Pulmonary artery endothelial cell (primary cell): Measurements from ENCODE around the gene PRM1. TPM values are rescaled to one million over a fixed set of nuclear protein-coding genes. Genes with fewer than 3 reads are reported as not detected.

Experiments used
- DNase-seq: peaks from one replicate; pipeline ENCODE4 v3.0.0-alpha.2; 2011; ENCODE audit warnings: low read depth, low spot score
- total RNA-seq: library from RNA; depleted of rRNA; stranded (reverse); fragments of >200 nt; gene quantifications from 2 replicates; pipeline ENCODE4 v1.2.3, GENCODE V29; 2014

PRM1 gene
- total RNA-seq, 1 donor from 2014 or later, result not detected

DNA sequence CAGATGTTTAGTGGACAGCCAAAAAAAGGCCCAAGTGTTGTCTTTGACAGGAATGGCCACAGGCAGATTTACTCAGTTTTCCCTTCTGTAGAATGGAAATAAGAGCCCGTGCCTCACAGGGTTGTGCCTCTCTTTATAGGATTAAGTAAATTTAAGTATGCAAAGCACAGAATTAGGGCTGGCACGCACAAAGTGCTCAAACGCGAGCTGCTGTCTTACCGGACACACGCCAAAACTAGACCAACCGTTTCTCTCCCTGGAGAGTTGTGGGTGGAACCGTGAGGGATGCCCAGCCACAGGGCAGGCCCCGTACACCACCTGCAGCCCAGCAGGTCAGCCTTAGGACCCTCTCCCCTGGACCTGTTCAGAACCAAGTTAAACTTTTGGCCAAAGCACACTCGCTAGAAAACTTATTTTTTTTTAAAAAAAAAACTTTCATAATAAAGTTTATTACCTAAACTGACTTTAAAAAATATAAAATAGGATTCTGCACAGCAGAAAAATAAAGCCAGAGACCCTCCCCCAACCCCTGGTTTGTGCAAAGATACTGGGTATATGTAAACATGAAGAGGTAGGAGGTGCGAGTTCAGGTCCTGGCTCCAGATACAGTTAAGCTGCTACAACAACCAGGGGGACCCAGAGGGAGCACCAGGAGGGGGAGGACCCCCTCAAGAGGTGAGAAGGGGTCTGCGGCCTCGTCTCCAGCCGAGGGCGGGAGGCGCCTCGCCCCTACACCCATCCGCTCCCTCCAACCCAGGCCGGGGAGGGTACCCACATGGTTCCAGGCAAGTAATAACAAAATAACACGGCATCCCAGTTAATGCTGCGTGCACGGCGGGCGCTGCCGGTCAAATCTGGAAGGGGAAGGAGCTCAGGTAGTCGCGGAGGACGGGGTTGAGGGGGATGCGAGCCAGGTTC is 26.9 kb downstream of the PRM1 start:
- no peak for DNase-seq

DNA sequence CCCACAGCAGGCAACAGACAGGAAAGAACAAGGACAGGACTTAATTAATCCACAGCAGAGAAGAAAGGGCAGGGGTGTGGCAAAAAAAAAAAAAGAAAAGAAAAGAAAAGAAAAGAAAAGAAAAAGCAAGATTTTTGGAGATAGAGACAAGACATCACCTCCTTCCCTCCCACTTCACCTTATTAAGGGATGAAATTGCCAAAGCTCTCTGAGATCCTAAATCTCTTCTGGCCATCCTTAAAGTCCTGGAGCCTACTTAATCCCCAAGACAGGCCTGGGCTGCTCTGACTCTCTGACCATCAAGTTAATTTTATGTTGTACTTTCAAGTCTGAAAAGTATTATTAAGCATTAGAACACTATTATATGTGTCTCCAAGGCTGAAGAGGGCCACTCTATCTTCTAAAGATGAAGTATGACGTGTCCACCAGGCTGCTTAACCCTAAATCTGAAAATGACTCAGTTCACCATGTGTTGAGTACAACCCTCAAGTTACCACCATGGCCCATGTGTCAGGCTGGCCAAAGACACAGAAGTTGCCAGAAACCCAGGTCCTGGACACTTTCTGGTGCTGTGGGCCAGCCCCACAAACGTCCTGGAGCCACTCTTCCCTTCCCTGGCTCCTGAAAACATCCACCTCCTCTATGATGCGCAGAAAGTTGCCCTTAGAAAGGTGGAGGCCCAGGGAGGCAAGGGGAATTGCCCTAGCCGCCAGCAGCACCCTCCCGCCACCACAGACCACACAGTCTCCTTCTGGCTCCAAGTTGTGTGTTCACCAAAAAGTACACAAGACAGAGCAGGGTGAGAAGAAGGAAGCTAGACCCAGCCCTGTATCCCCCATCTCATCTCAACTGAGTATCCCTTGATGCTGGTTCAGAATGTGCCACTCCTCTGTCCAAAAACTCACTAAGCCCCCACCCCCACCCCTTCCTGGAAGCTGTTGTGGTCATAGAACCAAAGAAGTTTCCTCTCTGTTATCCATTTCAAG is 27.8 kb downstream of the PRM1 start:
- no peak for DNase-seq

DNA sequence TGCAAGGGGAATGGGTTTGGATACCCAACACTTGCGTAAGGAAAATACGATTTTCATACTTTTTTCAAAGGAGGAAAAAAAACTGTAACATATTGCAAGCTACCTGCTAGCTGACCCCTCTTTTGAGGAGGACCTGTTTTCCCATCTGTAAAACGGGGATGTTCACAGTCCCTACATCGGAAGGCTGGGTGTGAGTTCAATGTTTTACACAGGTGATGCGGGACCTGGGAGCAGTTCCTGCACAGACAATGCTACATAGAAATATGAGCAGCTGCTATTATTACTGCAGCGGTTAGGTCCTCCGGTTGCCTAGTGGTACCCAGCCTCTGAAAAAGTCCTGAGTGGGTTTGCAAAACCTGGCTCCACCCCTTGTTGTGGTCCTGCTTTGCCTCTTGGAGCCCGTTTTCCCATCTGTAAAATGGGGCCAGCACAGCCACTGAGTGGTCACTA is 28.6 kb downstream of the PRM1 start:
- no peak for DNase-seq

DNA sequence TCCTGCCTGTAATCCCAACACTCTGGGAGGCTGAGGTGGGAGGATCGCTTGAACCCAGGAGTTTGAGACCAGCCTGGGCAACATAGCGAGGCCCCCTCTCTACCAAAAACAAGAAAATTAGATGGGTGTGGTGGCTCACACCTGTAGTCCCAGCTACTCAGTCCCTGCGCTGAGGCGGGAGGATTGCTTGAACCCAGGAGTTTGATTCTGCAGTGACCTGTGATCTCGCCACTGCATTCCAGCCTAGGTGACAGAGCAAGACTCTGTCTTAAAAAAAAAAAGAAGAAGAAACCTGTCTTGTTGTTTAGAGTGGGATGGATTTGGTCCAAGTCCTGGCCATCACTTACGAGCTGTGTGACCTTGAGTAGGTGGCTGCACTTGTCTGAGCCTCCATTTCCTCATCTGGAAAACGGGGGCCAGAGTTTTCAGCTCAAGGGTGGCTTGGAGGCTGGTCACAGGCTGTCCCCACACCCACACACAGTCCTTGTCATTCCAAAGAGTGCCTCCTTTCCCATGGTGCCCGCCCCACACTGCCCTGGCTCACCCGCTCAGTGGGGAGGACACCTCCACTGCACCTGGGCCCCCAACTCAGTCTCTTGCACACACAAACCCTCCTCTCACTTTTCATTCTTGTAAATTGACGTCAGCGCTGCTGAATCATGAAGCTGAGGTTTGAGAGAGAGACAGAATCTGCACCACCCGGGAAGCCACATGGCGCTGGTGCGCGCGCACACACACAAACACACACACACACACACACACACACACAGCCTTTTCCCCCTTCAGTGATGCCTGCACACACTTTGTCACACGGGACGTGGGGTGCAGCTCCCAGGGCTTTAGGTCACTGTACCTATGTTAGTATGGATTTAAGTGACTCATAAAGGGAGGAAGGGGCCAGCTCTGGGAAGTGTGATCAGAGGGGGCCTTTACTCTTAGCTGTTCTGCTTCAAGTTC is 29.3 kb downstream of the PRM1 start:
- DNase-seq, result no peak

DNA sequence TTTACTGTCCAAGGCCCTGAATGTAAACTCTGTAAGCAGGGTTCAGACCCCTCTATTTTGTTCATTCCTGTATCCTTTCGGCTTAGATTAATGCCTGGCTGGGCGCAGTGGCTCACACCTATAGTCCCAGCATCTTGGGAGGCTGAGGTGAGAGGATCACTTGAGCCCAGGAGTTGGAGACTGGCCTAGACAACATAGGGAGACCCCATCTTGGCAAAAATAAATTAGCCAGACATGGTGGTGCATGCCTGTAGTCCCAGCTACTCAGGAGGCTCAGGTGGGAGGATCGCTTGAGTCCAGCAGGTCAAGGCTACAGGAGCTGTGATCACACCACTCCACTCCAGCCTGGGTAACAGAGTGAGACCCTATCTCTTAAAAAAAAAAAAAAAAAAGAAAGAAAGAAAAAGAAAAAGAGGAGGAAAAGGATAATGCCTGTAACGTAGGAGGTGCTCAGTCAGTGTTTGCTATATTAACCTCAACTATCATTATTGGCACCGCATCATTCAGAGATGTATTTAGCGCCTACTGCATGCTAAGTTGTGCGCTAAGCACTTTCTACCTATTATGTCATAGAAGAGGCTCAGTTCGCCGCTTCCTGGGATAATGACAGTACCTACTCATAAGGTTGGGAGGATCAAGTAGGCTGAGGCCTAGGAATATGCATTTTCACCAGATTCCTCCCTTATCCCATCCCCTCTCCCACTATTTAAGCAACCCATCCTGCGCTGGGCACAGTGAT is 30.2 kb downstream of the PRM1 start:
- no peak for DNase-seq

DNA sequence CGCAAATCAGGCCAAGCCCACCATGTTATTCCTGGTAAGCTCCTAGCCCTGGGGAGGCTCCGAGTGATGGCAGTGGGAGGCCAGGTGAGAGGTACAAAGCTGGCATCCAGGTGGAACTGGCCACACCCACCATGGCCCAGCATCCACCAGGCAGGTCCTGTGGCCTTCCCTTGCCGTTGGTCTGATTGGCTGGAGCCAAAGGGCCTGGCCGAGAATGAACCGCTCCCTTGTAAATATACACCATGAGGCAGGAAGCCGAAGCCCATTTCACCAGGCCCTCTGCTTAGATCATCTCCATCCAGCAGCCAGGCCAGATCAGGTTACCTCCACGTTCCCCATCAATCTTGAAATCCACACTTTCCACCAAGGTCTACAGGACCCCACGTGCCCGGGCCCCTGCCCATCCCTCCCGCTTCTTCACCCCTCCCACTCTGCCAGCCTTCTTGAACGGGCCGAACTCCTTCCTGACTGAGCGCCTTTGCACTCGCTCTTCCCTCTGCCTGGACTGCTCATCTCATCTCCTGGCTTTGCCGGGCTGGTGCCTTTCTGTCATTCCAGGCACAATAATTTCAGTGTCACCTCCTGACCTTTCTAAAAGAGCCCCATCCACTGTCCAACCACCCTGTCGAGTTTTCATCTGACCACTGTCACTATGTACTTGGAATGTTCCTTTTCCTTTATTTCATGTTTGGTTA is 30.9 kb downstream of the PRM1 start:
- DNase-seq, result no peak

DNA sequence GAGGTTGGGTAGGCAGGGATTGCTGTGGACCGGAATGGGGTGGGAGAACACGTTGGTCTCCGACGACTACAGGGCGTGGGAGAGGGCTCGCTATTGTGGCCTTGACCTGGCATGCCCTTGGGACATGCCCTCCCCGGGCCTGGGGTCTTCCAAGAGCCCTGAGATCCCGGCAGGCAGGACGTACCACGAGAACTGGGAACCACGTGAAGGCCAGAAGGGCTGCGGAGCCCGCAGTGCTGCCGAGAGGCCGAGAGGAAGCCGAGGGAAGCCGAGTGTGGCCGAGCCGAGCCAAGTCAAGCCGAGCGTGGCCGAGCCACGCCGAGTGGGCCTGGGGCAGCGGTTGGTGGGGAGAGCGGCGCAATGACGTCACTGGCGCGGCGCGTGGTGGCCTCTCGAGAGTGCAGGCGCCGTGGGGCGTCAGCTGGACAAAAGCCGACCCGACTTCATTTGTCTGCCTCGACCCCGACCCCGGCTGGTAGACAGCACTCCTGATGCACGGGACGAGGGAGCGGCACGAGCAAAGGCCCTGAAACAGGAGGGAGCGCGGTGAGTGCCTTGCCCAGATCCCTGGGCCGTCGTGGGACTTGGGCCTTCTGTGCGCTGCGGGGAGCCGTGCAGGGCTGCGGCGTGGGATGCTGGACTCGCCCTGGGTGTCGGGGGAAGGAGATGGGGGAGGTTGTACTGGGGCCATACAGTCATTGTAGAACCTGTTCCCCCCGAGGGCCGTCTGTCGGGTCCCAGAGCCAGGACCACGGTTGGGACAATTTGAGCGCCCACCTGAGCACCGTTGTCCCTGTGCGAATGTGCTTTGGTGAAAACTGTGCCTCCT is 31.7 kb downstream of the PRM1 start:
- DNase-seq, result no peak

DNA sequence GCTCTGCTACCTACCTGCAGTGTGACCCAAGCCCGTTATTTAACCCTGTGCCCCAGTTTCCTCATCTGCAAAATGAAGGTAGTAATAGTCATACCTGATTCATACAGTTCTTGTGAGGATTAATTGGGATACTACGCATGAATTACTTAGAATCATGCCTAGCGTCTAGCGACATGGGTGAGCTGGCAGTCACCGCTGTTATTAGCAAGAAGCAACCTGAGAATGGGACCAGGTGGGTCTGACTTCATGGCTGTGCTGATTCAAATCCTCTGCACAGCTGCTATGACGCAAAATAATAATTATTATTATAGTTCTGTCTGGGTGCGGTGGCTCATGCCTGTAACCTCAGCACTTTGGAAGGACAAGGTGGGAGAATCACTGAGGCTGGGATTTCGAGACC is 33.0 kb downstream of the PRM1 start:
- DNase-seq, result no peak

DNA sequence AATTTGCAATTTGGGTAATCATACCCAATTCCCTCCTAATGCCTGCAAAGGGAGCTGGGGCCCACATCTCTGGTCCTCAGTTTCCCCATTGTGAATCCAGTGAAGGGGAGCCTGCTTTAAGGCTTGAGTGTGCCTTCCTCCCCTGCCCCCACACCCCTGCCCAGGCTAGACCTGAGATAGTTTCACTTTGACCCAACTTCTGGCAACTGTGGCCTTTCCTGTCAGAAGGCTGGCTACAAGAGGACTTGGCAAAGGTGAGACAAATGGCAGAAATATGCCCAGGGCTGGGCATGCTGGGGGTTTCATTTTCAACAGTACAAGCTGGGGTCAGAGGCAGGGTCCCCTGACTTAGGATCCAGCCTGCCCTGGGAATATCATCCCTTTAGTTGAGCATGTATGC is 35.1 kb downstream of the PRM1 start:
- DNase-seq, result no peak

DNA sequence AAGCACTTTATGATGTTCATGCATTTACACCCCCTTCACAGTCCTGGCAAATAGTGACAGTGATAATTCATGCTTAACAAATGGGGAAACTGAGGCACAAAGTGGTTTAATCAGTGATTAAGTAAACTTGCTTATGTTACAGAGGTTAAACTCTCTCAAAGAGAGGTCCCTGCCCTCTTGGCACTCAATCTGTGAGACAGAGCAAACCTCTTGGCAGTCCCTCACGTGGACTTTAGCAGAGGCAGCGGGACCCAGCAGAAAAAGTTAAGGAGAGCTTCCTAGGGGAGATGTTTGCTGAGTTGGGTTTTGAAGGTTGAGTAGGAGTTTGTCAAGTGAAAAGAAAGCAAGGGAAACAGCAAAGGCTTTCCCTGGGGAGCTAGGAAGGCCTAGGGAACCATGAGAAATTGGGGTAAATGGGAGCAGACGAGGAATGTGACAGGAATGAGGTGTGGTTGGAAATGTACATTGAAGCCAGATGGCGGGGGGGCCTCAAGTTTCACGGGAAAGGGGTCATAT is 35.9 kb downstream of the PRM1 start:
- DNase-seq, result no peak

DNA sequence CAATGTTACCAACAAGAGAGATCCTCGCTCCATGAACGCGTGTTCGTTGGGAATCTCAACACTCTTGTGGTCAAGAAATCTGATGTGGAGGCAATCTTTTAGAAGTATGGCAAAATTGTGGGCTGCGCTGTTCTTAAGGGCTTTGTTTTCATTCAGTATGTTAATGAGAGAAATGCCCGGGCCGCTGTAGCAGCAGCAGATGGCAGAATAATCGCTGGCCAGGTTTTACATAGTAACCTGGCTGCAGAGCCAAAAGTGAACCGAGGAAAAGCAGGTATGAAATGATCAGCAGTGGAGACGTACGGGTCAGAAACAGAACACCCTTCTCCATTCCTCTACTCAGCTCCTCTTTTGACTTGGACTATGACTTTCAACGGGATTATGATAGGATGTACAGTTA is 38.5 kb downstream of the PRM1 start:
- DNase-seq, result no peak

DNA sequence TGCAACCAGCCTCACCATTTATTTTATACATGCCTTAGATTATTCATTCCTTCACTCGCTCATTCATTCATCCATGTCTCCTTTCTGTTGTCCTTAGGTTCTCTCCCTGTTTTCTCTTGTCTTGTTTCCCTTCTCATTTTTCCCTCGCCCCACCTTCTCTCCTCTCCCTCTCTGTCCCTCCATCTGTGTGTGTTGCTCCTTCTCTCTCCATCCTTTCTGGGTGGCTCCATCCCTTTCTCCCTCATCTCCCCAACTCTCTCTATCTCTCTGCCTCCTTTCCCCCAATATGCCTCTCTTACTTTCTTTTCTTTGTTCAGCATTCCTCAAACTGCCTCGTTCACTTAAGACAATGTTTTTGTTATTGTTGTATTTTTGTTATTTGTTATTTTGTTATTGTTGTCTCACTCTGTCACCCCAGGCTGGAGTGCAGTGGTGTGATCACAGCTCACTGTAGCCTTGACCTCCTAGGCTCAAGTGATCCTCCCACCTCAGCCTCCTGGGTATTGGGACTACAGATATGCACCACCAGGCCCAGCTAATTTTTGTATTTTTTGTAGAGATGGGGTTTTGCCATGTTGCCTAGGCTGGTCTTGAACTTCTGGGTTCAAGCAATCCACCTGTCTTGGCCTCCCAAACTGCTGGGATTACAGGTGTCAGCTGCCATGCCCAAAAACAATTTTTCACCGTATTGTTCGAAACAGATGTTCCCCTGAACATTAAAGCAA is 39.5 kb downstream of the PRM1 start:
- no peak for DNase-seq

DNA sequence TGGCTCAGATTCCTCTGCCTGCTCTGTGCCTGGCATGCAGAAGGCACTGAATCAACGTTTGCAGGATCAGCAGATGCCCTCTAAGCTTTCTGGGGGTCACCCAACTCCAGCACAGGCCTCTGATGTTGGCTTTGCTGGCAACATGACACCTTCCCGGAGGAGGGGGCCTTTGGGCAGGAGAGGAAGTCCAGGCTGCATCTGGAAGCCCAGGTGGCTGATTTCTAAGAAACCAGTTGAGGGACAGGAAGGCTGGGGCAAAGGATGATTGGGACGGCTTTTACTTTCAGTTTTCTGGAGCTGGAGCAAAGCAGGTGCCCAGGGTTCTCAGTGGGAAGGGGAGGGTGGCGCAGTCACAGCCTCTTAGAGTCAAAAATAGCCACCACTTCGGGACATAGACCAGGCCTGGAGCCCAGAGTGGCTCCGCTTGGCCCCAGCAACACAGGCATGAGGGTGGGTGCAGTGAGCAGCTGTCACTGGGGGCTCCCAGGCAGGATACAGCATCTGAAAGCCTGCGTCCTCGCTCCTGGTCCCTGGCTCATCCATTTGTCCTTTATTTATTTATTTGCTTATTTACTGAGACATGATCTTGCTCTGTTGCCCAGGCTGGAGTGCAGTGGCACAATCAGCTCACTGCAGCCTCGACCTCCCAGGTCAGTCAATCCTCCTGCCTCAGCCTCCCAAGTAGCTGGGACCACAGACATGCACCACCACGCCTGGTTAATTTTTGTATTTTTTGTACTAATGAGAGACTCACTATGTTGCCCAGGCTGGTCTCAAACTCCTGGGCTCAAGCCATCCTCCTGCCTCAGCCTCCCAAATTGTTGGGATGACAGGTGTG is 40.3 kb downstream of the PRM1 start:
- no peak for DNase-seq

DNA sequence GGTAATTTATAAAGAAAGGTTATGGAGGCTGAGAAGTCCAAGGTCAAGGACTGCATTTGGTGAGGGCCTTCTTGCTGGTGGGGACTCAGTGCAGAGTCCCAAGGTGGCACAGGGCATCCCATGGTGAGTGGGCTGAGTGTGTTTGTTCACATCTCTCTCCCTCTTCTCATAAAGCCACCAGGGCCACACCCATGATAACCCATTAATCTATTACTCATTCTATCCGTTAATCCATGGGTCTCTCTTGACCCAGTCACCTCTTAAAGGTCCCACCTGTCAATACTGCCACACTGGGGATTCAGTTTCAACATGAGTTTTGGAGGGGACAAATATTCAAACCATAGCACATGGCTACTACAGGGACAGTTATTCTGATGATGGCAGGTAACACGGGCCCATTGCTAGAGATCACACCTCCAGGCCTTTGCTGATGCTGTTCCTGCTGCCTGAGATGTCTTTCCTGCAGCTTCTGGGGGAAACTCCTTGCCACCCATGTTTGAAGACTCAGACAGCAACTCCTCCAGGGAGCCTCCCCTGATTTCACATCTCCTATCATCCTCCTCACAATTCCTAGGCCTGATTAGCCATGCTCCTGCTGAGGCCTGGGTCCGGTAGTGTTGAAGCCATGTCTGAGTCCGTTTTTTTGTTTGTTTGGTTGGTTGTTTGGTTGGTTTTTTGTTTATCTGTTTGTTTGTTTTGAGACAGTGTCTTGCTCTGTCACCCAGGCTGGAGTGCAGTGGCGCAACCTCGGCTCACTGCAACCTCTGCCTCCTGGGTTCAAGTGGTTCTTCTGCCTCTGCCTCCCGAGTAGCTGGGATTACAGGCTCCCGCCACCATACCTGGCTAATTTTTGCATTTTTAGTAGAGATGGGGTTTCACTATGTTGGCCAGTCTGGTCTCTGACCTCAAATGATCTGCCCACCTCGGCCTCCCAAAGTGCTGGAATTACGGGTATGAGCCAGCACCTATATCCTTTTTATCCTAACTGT is 41.2 kb downstream of the PRM1 start:
- DNase-seq, result no peak

DNA sequence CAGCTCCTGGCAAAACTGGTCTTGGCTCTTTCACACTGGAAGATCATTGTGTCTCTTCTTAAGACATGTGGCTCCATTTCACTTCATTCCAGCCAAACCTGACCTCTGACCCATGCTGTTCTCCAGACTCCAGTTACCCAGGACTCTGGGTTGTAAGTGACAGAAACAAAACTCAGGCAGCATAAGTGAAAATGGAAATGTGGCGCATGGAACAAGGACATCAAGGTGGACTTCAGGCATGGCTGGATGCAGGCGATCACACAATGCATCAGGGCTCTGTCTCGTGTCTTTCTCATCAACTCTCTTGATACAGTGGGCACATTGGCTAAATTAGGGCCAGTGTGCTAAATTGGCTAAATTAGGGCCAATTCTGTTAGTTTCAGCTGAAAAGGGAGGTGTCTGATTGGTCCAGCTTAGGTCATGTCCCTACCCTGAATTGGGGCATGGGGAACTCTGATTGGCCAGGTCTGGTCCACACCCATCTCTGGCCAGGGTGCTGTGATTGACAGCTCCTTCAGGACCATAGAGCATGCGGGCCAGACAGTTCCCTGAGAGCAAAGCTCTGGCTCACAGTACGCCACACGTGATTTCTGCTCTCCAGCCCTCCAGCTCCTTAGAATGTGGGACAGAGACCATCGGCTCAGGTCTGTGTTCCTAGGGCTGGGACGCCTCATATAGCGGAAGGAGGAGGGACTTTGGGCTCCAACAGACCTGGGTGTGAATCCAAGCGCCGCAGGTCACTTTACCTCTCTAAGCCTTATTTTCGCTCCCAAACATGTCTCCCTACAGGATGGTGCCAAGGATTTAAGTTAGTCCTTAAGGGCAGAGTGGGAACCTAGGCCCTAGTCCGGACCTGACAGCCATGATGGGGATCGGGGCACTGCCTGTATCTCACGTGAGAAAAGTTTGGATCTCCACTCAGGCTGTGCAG is 42.6 kb downstream of the PRM1 start:
- no peak for DNase-seq
